Peyer's patch (tissue), 4 donors: Measurements from ENCODE around the gene MARCHF9.

Experiments
- CTCF ChIP-seq, 6 experiments: fragments of 450-650 bp in 4 of 6; fragments of 200-600 bp in 2 of 6; sonication (generic) in 1 of 6; IDR thresholded peaks; one replicate each; pipeline ENCODE4 v1.5.1; 2017 to 2019; ENCODE audit warnings: antibody characterized with exemption in 6 of 6, mild to moderate bottlenecking in 3 of 6, moderate library complexity in 1 of 6
- POLR2A ChIP-seq, 2 donors: fragments of 450-650 bp; IDR thresholded peaks; one replicate each; pipeline ENCODE4 v1.5.1; 2017; ENCODE audit warnings: antibody characterized with exemption in 2 of 2, mild to moderate bottlenecking in 2 of 2, moderate library complexity in 2 of 2

- no peak for TF ChIP-seq POLR2A (IDR thresholded peaks at IDR 0.05)
- no peak for TF ChIP-seq CTCF (IDR thresholded peaks at IDR 0.05)
Measured at GRCh38 chr12:57717846-57718640, 36.9 kb upstream of the MARCHF9 start.
